ENCODE results near the gene LURAP1L. TPM values are rescaled to one million over a fixed set of nuclear protein-coding genes. Genes with fewer than 3 reads are reported as not detected.

Gene LURAP1L
- total RNA-seq, 2 experiments from 2014 or later = not detected

GRCh38 chr9:12808569-12808968 lies 33.7 kb downstream of the LURAP1L start:
- ChIA-PET CTCF (no interaction called here), POLR2A (interaction anchor here (0.6 kb wide), 1 partner anchor 34 kb away, joined by 3 read pairs; no protein-coding TSS in a partner anchor)
- no peaks in the 10 kb centered on the region for H3K4me1 Mint-ChIP-seq
- H3K4me3 Mint-ChIP-seq = no peak overlapping the region
- peaks cover 4% of the 10 kb centered on the region for H3K9me3 Mint-ChIP-seq
- DNase-seq = no peak
- H3K36me3 Mint-ChIP-seq (ENCODE audit: low read depth) = no peaks in the 10 kb centered on the region
- H3K27me3 Mint-ChIP-seq = no peaks in the 10 kb centered on the region
- H3K27ac Mint-ChIP-seq = no peak overlapping the region

GRCh38 chr9:12809720-12810119 lies 34.9 kb downstream of the LURAP1L start:
- Mint-ChIP-seq H3K36me3 (ENCODE audit: low read depth) (no peaks in the 10 kb centered on the region), H3K27ac (no peak overlapping the region), H3K9me3 (peaks cover 4% of the 10 kb centered on the region), H3K27me3 (no peaks in the 10 kb centered on the region), H3K4me3 (no peak overlapping the region), H3K4me1 (no peaks in the 10 kb centered on the region)
- ChIA-PET POLR2A (no interaction called here), CTCF (no interaction called here)
- DNase-seq = no peak

- no peaks in the 10 kb centered on the region for H3K4me1 Mint-ChIP-seq
- no peaks in the 10 kb centered on the region for H3K27me3 Mint-ChIP-seq
- H3K27ac Mint-ChIP-seq = no peak overlapping the region
- H3K9me3 Mint-ChIP-seq = peaks cover 2% of the 10 kb centered on the region
- ChIA-PET POLR2A (no interaction called here), CTCF (no interaction called here)
- no peak for DNase-seq
- H3K4me3 Mint-ChIP-seq = no peak overlapping the region
- H3K36me3 Mint-ChIP-seq (ENCODE audit: low read depth) = no peaks in the 10 kb centered on the region
These were observed 37.1 kb downstream of the LURAP1L start for GRCh38 chr9:12811935-12812334.

GRCh38 chr9:12812710-12813109 lies 37.9 kb downstream of the LURAP1L start:
- H3K9me3 Mint-ChIP-seq = peaks cover 2% of the 10 kb centered on the region
- H3K4me3 Mint-ChIP-seq = no peak overlapping the region
- H3K27ac Mint-ChIP-seq = no peak overlapping the region
- H3K4me1 Mint-ChIP-seq = no peaks in the 10 kb centered on the region
- no peaks in the 10 kb centered on the region for H3K36me3 Mint-ChIP-seq (ENCODE audit: low read depth)
- no peak for DNase-seq
- CTCF ChIA-PET = no interaction called here
- POLR2A ChIA-PET = no interaction called here
- no peaks in the 10 kb centered on the region for H3K27me3 Mint-ChIP-seq

- no peak overlapping the region for H3K4me3 Mint-ChIP-seq
- H3K36me3 Mint-ChIP-seq (ENCODE audit: low read depth) = no peaks in the 10 kb centered on the region
- POLR2A ChIA-PET = no interaction called here
- DNase-seq = no peak
- H3K27ac Mint-ChIP-seq = no peak overlapping the region
- no peaks in the 10 kb centered on the region for H3K27me3 Mint-ChIP-seq
- CTCF ChIA-PET = no interaction called here
- H3K4me1 Mint-ChIP-seq = no peaks in the 10 kb centered on the region
- peaks cover 5% of the 10 kb centered on the region for H3K9me3 Mint-ChIP-seq
These were observed 38.7 kb downstream of the LURAP1L start for GRCh38 chr9:12813533-12813932.

GRCh38 chr9:12813960-12814876 lies 39.4 kb downstream of the LURAP1L start:
- Mint-ChIP-seq H3K27ac (no peak overlapping the region), H3K4me3 (no peak overlapping the region)

GRCh38 chr9:12814877-12815237 lies 40.0 kb downstream of the LURAP1L start:
- Mint-ChIP-seq H3K9me3 (peaks cover 5% of the 10 kb centered on the region), H3K27me3 (no peaks in the 10 kb centered on the region), H3K4me3 (no peak overlapping the region), H3K36me3 (ENCODE audit: low read depth) (no peaks in the 10 kb centered on the region), H3K27ac (no peak overlapping the region), H3K4me1 (no peaks in the 10 kb centered on the region)
- CTCF ChIA-PET = no interaction called here
- DNase-seq = no peak
- POLR2A ChIA-PET = no interaction called here

More at GRCh38 chr9:12813960-12814876, 39.4 kb downstream of the LURAP1L start:
- no peak for DNase-seq
- ChIA-PET POLR2A (no interaction called here), CTCF (no interaction called here)
- Mint-ChIP-seq H3K4me1 (no peaks in the 10 kb centered on the region), H3K9me3 (peaks cover 5% of the 10 kb centered on the region), H3K27me3 (no peaks in the 10 kb centered on the region), H3K36me3 (ENCODE audit: low read depth) (no peaks in the 10 kb centered on the region)

- no peaks in the 10 kb centered on the region for H3K27me3 Mint-ChIP-seq
- H3K9me3 Mint-ChIP-seq = peaks cover 6% of the 10 kb centered on the region
- H3K36me3 Mint-ChIP-seq (ENCODE audit: low read depth) = no peaks in the 10 kb centered on the region
- CTCF ChIA-PET = no interaction called here
- POLR2A ChIA-PET = no interaction called here
- DNase-seq = no peak
- H3K4me1 Mint-ChIP-seq = no peaks in the 10 kb centered on the region
- no peak overlapping the region for H3K4me3 Mint-ChIP-seq
- no peak overlapping the region for H3K27ac Mint-ChIP-seq
These were observed 41.1 kb downstream of the LURAP1L start for GRCh38 chr9:12815888-12816287.

- POLR2A ChIA-PET = no interaction called here
- CTCF ChIA-PET = no interaction called here
- H3K9me3 Mint-ChIP-seq = peaks cover 7% of the 10 kb centered on the region
- DNase-seq = no peak
- H3K36me3 Mint-ChIP-seq (ENCODE audit: low read depth) = no peaks in the 10 kb centered on the region
- H3K4me3 Mint-ChIP-seq = no peak overlapping the region
- no peaks in the 10 kb centered on the region for H3K27me3 Mint-ChIP-seq
- no peaks in the 10 kb centered on the region for H3K4me1 Mint-ChIP-seq
- H3K27ac Mint-ChIP-seq = no peak overlapping the region
These were observed 41.9 kb downstream of the LURAP1L start for GRCh38 chr9:12816656-12817101.

- Mint-ChIP-seq H3K27me3 (no peaks in the 10 kb centered on the region), H3K27ac (no peak overlapping the region)
These were observed 42.9 kb downstream of the LURAP1L start for GRCh38 chr9:12817702-12818101.

GRCh38 chr9:12818431-12819000 lies 43.7 kb downstream of the LURAP1L start:
- Mint-ChIP-seq H3K27me3 (no peaks in the 10 kb centered on the region), H3K4me1 (no peaks in the 10 kb centered on the region), H3K27ac (no peak overlapping the region), H3K36me3 (ENCODE audit: low read depth) (no peaks in the 10 kb centered on the region), H3K4me3 (no peak overlapping the region), H3K9me3 (peaks cover 5% of the 10 kb centered on the region)
- ChIA-PET POLR2A (no interaction called here), CTCF (interaction anchor here (0.7 kb wide), 1 partner anchor 389 kb away, joined by 3 read pairs; no protein-coding TSS in a partner anchor)
- DNase-seq = no peak

More at GRCh38 chr9:12817702-12818101, 42.9 kb downstream of the LURAP1L start:
- no peak for DNase-seq
- ChIA-PET CTCF (interaction anchor here (0.7 kb wide), 1 partner anchor 388 kb away, joined by 3 read pairs; no protein-coding TSS in a partner anchor), POLR2A (no interaction called here)
- Mint-ChIP-seq H3K4me3 (no peak overlapping the region), H3K36me3 (ENCODE audit: low read depth) (no peaks in the 10 kb centered on the region), H3K4me1 (no peaks in the 10 kb centered on the region), H3K9me3 (peaks cover 5% of the 10 kb centered on the region)

- no peak overlapping the region for H3K27ac Mint-ChIP-seq
- no peaks in the 10 kb centered on the region for H3K4me1 Mint-ChIP-seq
- no peak for DNase-seq
- no peaks in the 10 kb centered on the region for H3K27me3 Mint-ChIP-seq
- H3K4me3 Mint-ChIP-seq = no peak overlapping the region
- ChIA-PET CTCF (no interaction called here), POLR2A (no interaction called here)
- no peaks in the 10 kb centered on the region for H3K36me3 Mint-ChIP-seq (ENCODE audit: low read depth)
- H3K9me3 Mint-ChIP-seq = peaks cover 8% of the 10 kb centered on the region
These were observed 44.8 kb downstream of the LURAP1L start for GRCh38 chr9:12819436-12820185.

- Mint-ChIP-seq H3K27ac (no peak overlapping the region), H3K27me3 (no peaks in the 10 kb centered on the region), H3K9me3 (peaks cover 8% of the 10 kb centered on the region), H3K4me1 (no peaks in the 10 kb centered on the region), H3K4me3 (no peak overlapping the region), H3K36me3 (ENCODE audit: low read depth) (no peaks in the 10 kb centered on the region)
- CTCF ChIA-PET = no interaction called here
- DNase-seq = no peak
- POLR2A ChIA-PET = no interaction called here
These were observed 47.3 kb downstream of the LURAP1L start for GRCh38 chr9:12822111-12822510.
